Heart right ventricle (tissue), 16 donors: ENCODE data around the gene ZNF654. TPM values are rescaled to one million over a fixed set of nuclear protein-coding genes. Genes with fewer than 3 reads are reported as not detected.

Experiments used
- ATAC-seq, 8 donors: fragments of 200-7000 bp; cut with Tn5 transposase; one replicate each; pipeline ENCODE4 v1.9.1; 2020; ENCODE audit warnings: mild to moderate bottlenecking in 8 of 8, moderate library complexity in 8 of 8, moderate number of reproducible peaks in 1 of 8
- DNase-seq, 2 donors: peaks; one replicate each; pipeline ENCODE4 v3.0.0-alpha.2; 2020
- H3K27ac ChIP-seq, 10 donors: fragments of 200-600 bp; sonication (generic) in 2 of 10; one replicate each; pipeline versions ENCODE4 v1.5.0 to v1.8.0; 2020 to 2022; ENCODE audit warnings: mild to moderate bottlenecking in 3 of 10
- H3K27me3 ChIP-seq, 7 donors: fragments of 200-600 bp; one replicate each; pipeline ENCODE4 v1.8.0; 2021 to 2022; ENCODE audit warnings: mild to moderate bottlenecking in 2 of 7
- H3K36me3 ChIP-seq, 9 donors: fragments of 200-600 bp; sonication (generic) in 1 of 9; one replicate each; pipeline versions ENCODE4 v1.5.0 to v1.8.0; 2020 to 2022; ENCODE audit warnings: mild to moderate bottlenecking in 2 of 9
- H3K4me1 ChIP-seq, 9 donors: fragments of 200-600 bp; sonication (generic) in 1 of 9; one replicate each; pipeline versions ENCODE4 v1.5.0 to v1.8.0; 2020 to 2022; ENCODE audit warnings: mild to moderate bottlenecking in 4 of 9
- H3K4me3 ChIP-seq, 10 donors: fragments of 200-600 bp; sonication (generic) in 2 of 10; one replicate each; pipeline versions ENCODE4 v1.5.0 to v1.8.0; 2020 to 2022; ENCODE audit warnings: mild to moderate bottlenecking in 7 of 10, moderate library complexity in 2 of 10
- H3K9me3 ChIP-seq, 11 donors: fragments of 200-600 bp in 10 of 11; sonication (generic) in 2 of 11; one replicate each; pipeline versions ENCODE4 v1.5.0 to v1.8.0; 2013 to 2022; ENCODE audit warnings: mild to moderate bottlenecking in 2 of 11, control low read depth in 1 of 11, moderate library complexity in 1 of 11
- CTCF ChIP-seq, 9 donors: fragments of 200-600 bp; sonication (generic) in 2 of 9; IDR thresholded peaks; one replicate each; pipeline versions ENCODE4 v1.5.0 to v1.8.0; 2021 to 2022; ENCODE audit warnings: antibody characterized with exemption in 9 of 9, mild to moderate bottlenecking in 5 of 9, moderate library complexity in 1 of 9
- WGBS, 2 donors: extraction: QIAGEN DNeasy Blood & Tissue Kit; methylation state at CpG; one replicate each; pipeline ENCODE4 v1.1.7; 2013; ENCODE audit warnings: inconsistent platforms in 1 of 2; 5-methylcytosine and 5-hydroxymethylcytosine counted together
- intact Hi-C, 10 donors: fragments of 100-400 bp; cut with DNase I; formaldehyde crosslinking; loops; one replicate each; pipeline versions ENCODE4 v1.11.1 to v1.14.2; 2022
- polyA plus RNA-seq, 2 donors: library from polyadenylated mRNA; stranded (reverse); fragments of 200-250 nt; gene quantifications; one replicate each; pipeline ENCODE4 v1.2.3, GENCODE V29; 2013
- total RNA-seq, 10 donors: library from RNA; stranded (reverse); fragmentation: NEBNext Ultra II Directional in 3 of 10; extraction: Animal tissue kit (Norgen Biotek cat#: 25700) in 3 of 10; gene quantifications; one replicate each; pipeline versions ENCODE4 v1.2.1 to v1.2.4, GENCODE V29; 2021 to 2023
- donor health status: Arrhythmogenic right ventricular cardiomyopathy.
- donor health status: ischemic (EF 13 %, LVEDD 7.1; RV severe dilation, severe dysfunction).
- donor health status: healthy with polysubstance abuse.
- donor health status: DM: no; HTN: yes; CAD: no.
- donor health status: DM: no; HTN: no; CAD: no.
- donor health status: ischemic (EF 25% LVEDD 6.9; RV normal size, moderate dysfunction).
- donor health status: ischemic (EF 25% LVEDD 5.7; RV mildly dilated, moderate dysfunction).
- donor health status: healthy.
- donor health status: DM: yes; HTN: yes; CAD: no.
- donor health status: Ischemic cardiomyopathy.
- donor health status: ischemic (EF 35%, LVEDD 5.7; RV mildly dilated, moderate dysfunction).
- donor health status: nonischemic (EF 11% LVEDD 7.7; RV severe dilation, severe dysfunction).
- donor health status: DM: yes; HTN: yes; CAD: no.
- donor health status: PGD.
- donor health status: ischemic (EF 29% LVEDD 5.4; RV normal size, mild dysfunction).
- donor health status: nonischemic (EF 23%, LVEDD 6.1; RV moderate dilation, normal function).

ZNF654 gene
- total and polyA plus RNA-seq, 12 donors: 2.5 to 13.9 (median 10.3) TPM

- no peak for ATAC-seq
- no peaks in the 10 kb centered on the region for H3K27me3 ChIP-seq
- H3K27ac ChIP-seq: peak overlapping the region in 2 of 10 donors; percentile 3 to 7
- TF ChIP-seq CTCF (IDR thresholded peaks at IDR 0.05): no peak
- no peaks in the 10 kb centered on the region for H3K36me3 ChIP-seq
- intact Hi-C loops: no loop called here
- H3K4me1 ChIP-seq: peaks cover 0 to 40% (median 27%) of the 10 kb centered on the region in 9 donors
- DNase-seq: no peak
- peaks cover 0 to 13% (median 0%) of the 10 kb centered on the region in 11 donors for H3K9me3 ChIP-seq
- WGBS, 2 donors: 60% methylated on average over 2 of the region's 2 CpGs
- no peak overlapping the region for H3K4me3 ChIP-seq
Observed at GRCh38 chr3:88075497-88075896, 16.4 kb downstream of the ZNF654 start.

GRCh38 chr3:88076712-88077111 is 17.7 kb downstream of the ZNF654 start:
- Histone ChIP-seq H3K27me3 (no peaks in the 10 kb centered on the region), H3K9me3 (peaks cover 0 to 13% (median 0%) of the 10 kb centered on the region in 11 donors)
- WGBS, 2 donors: 94 to 96% methylated on average over 1 of the region's 1 CpG

GRCh38 chr3:88078932-88079331 is 19.9 kb downstream of the ZNF654 start:
- no peak for DNase-seq
- Histone ChIP-seq H3K4me1 (peaks cover 0 to 38% (median 31%) of the 10 kb centered on the region in 9 donors), H3K36me3 (no peaks in the 10 kb centered on the region), H3K27me3 (no peaks in the 10 kb centered on the region), H3K4me3 (no peak overlapping the region), H3K9me3 (peaks cover 0 to 12% (median 0%) of the 10 kb centered on the region in 11 donors), H3K27ac (no peak overlapping the region)
- WGBS, 2 donors: 98% methylated on average over 3 of the region's 3 CpGs
- TF ChIP-seq CTCF (IDR thresholded peaks at IDR 0.05): no peak
- intact Hi-C loops: no loop called here
- no peak for ATAC-seq

More at GRCh38 chr3:88076712-88077111, 17.7 kb downstream of the ZNF654 start:
- Histone ChIP-seq H3K36me3 (no peaks in the 10 kb centered on the region), H3K4me3 (no peak overlapping the region), H3K27ac (no peak overlapping the region), H3K4me1 (peaks cover 0 to 40% (median 27%) of the 10 kb centered on the region in 9 donors)
- intact Hi-C loops: no loop called here
- ATAC-seq (no peak), DNase-seq (no peak)
- no peak for TF ChIP-seq CTCF (IDR thresholded peaks at IDR 0.05)

GRCh38 chr3:88082854-88083253 is 23.8 kb downstream of the ZNF654 start:
- no peak for TF ChIP-seq CTCF (IDR thresholded peaks at IDR 0.05)
- Histone ChIP-seq H3K27ac (no peak overlapping the region), H3K4me3 (no peak overlapping the region), H3K27me3 (no peaks in the 10 kb centered on the region), H3K36me3 (peaks cover 0 to 19% (median 0%) of the 10 kb centered on the region in 9 donors), H3K4me1 (peaks cover 0 to 20% (median 15%) of the 10 kb centered on the region in 9 donors), H3K9me3 (peaks cover 0 to 12% (median 0%) of the 10 kb centered on the region in 11 donors)
- WGBS, 2 donors: 79 to 85% methylated on average over 2 of the region's 2 CpGs
- no peak for DNase-seq
- ATAC-seq: no peak
- intact Hi-C loops: no loop called here
